Cardiac muscle cell (in vitro differentiated cells and primary cell): ENCODE measurements around the gene MUC22. TPM values are rescaled to one million over a fixed set of nuclear protein-coding genes. Genes with fewer than 3 reads are reported as not detected.
"Not testable (repeated sequence)": the region's sequence is repeated elsewhere in the genome, so short reads cannot be mapped to it uniquely, and the experiment has no call there.

ENCODE experiments used
- DNase-seq, 2 donors: peaks; one replicate each; pipeline versions ENCODE4 v3.0.0 to v3.0.0-alpha.2; 2010 to 2017; ENCODE audit warnings: low read depth in 1 of 2, low spot score in 1 of 2
- H3K27ac ChIP-seq: fragments of 200-600 bp; sonication (generic); 2 replicates; pipeline ENCODE4 v1.5.1; 2016
- H3K27me3 ChIP-seq: fragments of 200-600 bp; sonication (generic); 2 replicates; pipeline ENCODE4 v1.6.0; 2016; ENCODE audit warnings: control low read depth
- H3K36me3 ChIP-seq: fragments of 200-600 bp; sonication (generic); 2 replicates; pipeline ENCODE4 v1.5.1; 2016; ENCODE audit warnings: control low read depth
- H3K4me1 ChIP-seq: fragments of 200-600 bp; sonication (generic); 2 replicates; pipeline ENCODE4 v1.8.1; 2017; ENCODE audit warnings: low read depth, mild to moderate bottlenecking, mixed run types
- H3K4me3 ChIP-seq: fragments of 200-600 bp; sonication (generic); 2 replicates; pipeline ENCODE4 v1.5.1; 2016; ENCODE audit warnings: mild to moderate bottlenecking
- H3K9me3 ChIP-seq: fragments of 200-600 bp; sonication (generic); 2 replicates; pipeline ENCODE4 v1.5.1; 2017; ENCODE audit warnings: low read depth, mild to moderate bottlenecking, control low read depth
- CTCF ChIP-seq: IDR thresholded peaks from 2 replicates; pipeline ENCODE4 v1.5.1; 2012; ENCODE audit warnings: low read depth, mild to moderate bottlenecking, low read length
- polyA plus RNA-seq: library from polyadenylated mRNA; unstranded; fragments of >200 nt; fragmentation: Nextera tagmentation; extraction: Ambion mirVana; gene quantifications from 2 replicates; pipeline ENCODE4 v1.2.1, GENCODE V29; 2016
- total RNA-seq: library from RNA; depleted of rRNA; stranded (reverse); fragments of >200 nt; gene quantifications from 2 replicates; pipeline ENCODE4 v1.2.3, GENCODE V29; 2016

The MUC22 gene
- total and polyA plus RNA-seq, 2 experiments from 2014 or later, result not detected

DNA sequence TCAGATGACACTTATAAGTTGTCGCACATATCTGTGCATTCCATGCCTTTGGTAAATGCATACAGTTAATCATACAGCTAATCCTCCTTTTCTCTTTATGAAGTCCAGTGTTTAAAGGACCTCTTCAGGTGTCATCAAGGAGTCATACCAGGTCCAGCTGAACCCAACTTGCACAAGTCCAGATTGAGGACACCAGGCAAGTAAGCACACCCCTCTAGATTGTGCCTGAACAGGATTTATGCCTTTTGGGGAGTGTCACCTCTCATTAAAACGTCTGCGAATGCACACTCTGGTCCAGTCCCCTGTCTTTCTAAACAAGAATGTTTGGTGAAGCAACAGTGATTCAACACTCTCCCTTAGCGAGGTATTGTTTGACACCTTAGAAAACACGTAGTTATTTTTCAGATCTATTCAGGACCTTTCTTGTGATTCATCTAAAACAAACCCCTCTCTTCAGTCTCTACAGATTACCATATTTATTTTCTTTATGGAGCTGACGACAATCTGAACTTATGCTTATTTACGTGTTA is 53.7 kb downstream of the MUC22 start:
- peaks cover 4% of the 10 kb centered on the region for H3K27me3 ChIP-seq
- no peak overlapping the region for H3K27ac ChIP-seq
- no peak for DNase-seq
- no peak overlapping the region for H3K4me3 ChIP-seq
- H3K4me1 ChIP-seq, result peaks cover 5% of the 10 kb centered on the region
- H3K36me3 ChIP-seq, result no peaks in the 10 kb centered on the region
- no peaks in the 10 kb centered on the region for H3K9me3 ChIP-seq
- no peak for TF ChIP-seq CTCF

DNA sequence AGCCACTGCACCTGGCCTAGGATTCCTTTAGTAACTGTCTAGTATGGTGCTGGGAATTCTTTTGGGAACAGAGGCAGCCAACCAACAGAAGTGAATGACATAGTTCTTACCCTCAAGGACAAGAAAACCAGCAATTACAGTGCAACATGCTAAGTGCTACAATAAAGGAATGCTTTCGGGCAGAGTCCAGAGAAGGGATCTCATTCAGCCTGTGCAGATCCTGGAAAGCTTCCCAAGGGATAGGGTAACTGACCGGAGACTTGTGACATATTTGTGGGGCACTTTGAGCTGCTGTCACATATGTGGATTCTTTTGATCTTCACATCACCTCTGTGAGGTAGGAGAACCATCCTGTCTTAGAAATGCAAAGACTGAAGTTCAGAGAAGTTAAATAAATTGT is 55.3 kb downstream of the MUC22 start:
- H3K27me3 ChIP-seq, result peaks cover 4% of the 10 kb centered on the region
- H3K9me3 ChIP-seq, result no peaks in the 10 kb centered on the region
- H3K4me3 ChIP-seq, result no peak overlapping the region
- no peaks in the 10 kb centered on the region for H3K36me3 ChIP-seq
- no peak for TF ChIP-seq CTCF
- H3K27ac ChIP-seq, result no peak overlapping the region
- H3K4me1 ChIP-seq, result peaks cover 5% of the 10 kb centered on the region
- DNase-seq, result no peak

GRCh38 chr6:31067028-31067427 is 56.8 kb downstream of the MUC22 start:
- not testable (repeated sequence) for H3K9me3 ChIP-seq, H3K27me3 ChIP-seq, H3K4me3 ChIP-seq, H3K4me1 ChIP-seq, H3K27ac ChIP-seq, H3K36me3 ChIP-seq, DNase-seq

DNA sequence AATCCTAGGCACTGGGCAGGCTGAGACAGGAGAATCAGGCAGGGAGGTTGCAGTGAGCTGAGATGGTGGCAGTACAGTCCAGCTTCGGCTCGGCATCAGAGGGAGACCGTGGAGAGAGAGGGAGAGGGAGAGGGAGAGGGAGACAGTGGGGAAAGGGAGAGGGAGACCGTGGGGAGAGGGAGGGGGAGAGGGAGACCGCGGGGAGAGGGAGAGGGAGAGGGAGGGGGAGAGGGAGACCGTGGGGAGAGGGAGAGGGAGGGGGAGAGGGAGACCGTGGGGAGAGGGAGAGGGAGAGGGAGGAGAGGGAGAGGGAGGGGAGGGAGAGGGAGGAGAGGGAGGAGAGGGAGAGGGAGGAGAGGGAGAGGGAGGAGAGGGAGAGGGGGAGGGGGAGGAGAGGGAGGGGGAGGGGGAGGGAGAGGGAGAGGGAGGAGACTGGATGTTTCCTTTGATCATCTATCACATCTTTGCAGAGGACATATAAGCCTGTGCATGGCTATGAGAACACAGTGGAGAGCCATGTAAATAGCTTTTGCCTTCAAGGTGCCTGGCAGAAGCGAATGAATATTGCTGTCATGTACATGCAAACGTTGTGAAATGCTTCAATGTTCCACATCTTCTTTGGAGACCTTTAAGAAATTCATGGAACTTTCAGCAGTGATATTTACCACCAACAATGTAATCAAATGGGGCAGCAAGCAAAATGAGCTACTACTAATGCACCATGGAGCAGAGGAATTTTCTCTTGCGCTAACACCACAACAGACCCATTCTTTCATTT is 57.8 kb downstream of the MUC22 start:
- not testable (repeated sequence) for H3K27me3 ChIP-seq, DNase-seq, H3K4me3 ChIP-seq, H3K9me3 ChIP-seq, H3K4me1 ChIP-seq, H3K27ac ChIP-seq, H3K36me3 ChIP-seq

- no peaks in the 10 kb centered on the region for H3K36me3 ChIP-seq
- H3K27ac ChIP-seq, result no peak overlapping the region
- H3K9me3 ChIP-seq, result no peaks in the 10 kb centered on the region
- DNase-seq, result peak; percentile 84 to 85
- H3K4me3 ChIP-seq, result no peak overlapping the region
- peaks cover 5% of the 10 kb centered on the region for H3K4me1 ChIP-seq
- TF ChIP-seq CTCF, result peak; percentile 96
- H3K27me3 ChIP-seq, result no peaks in the 10 kb centered on the region
Measured at GRCh38 chr6:31068669-31069340, 58.5 kb downstream of the MUC22 start.

DNA sequence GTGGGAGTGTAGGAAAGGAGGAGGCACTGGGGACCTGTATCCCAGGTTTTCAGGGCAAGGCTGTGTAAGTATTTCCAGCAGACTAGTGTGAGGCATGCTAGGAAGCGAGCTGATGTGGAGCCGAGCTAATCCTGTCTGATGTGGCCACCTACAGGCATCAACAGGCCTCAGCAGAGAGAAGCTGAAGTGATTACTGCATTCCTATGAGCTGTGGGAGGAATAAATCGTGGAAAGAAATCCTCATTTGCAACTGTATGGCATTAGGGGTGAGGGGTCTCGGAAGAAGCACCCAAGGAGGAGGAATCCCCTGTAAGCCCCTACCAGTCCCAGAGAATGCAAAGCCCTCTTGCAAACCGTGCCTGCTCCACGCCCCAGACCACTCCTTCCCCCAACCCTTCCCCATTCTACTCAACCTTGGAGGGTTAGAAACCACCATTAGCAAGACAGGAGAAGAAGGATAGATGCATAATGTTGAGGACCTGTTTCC is 60.5 kb downstream of the MUC22 start:
- peaks cover 5% of the 10 kb centered on the region for H3K4me1 ChIP-seq
- TF ChIP-seq CTCF, result peak; percentile 78
- no peaks in the 10 kb centered on the region for H3K27me3 ChIP-seq
- no peak overlapping the region for H3K27ac ChIP-seq
- H3K36me3 ChIP-seq, result no peaks in the 10 kb centered on the region
- DNase-seq, result peak; percentile 85 to 88
- no peaks in the 10 kb centered on the region for H3K9me3 ChIP-seq
- H3K4me3 ChIP-seq, result no peak overlapping the region
